NCI-H524 (cell line): ENCODE data around the gene MOBP.

Experiments
- DNase-seq, 2 experiments: peaks; one replicate each; lab custom pipeline; 2025; lab: John Stamatoyannopoulos, UW

MOBP gene

GRCh38 chr3:39467394-39468107 lies at the start of gene MOBP:
Gene MOBP (plus strand): TSS chr3:39467680. CDS start chr3:39502070, 34,390 bp downstream.
- no peak for DNase-seq

GRCh38 chr3:39418556-39419225 lies 48.8 kb upstream of the MOBP start:
- peak; percentile 37 to 70 for DNase-seq

- no peak for DNase-seq
Observed at GRCh38 chr3:39419742-39420315, 47.7 kb upstream of the MOBP start.

- no peak for DNase-seq
Observed at GRCh38 chr3:39420543-39420942, 46.9 kb upstream of the MOBP start.

GRCh38 chr3:39423436-39423970 lies 44.0 kb upstream of the MOBP start:
- DNase-seq, result no peak

- no peak for DNase-seq
Observed at GRCh38 chr3:39426312-39426711, 41.2 kb upstream of the MOBP start.

- DNase-seq, result no peak
Observed at GRCh38 chr3:39427506-39427905, 40.0 kb upstream of the MOBP start.

GRCh38 chr3:39428745-39429201 lies 38.7 kb upstream of the MOBP start:
- DNase-seq, result no peak

GRCh38 chr3:39429466-39429865 lies 38.0 kb upstream of the MOBP start:
- DNase-seq, result no peak

GRCh38 chr3:39432342-39432741 lies 35.1 kb upstream of the MOBP start:
- no peak for DNase-seq

GRCh38 chr3:39433642-39434041 lies 33.8 kb upstream of the MOBP start:
- no peak for DNase-seq

- DNase-seq, result no peak
Observed at GRCh38 chr3:39434574-39434973, 32.9 kb upstream of the MOBP start.

- peak in 1 of 2 experiments; percentile 16 for DNase-seq
Observed at GRCh38 chr3:39435006-39435748, 32.3 kb upstream of the MOBP start.

GRCh38 chr3:39438880-39439279 lies 28.6 kb upstream of the MOBP start:
- DNase-seq, result no peak

GRCh38 chr3:39440316-39440715 lies 27.2 kb upstream of the MOBP start:
- no peak for DNase-seq

- peak in 1 of 2 experiments; percentile 24 for DNase-seq
Observed at GRCh38 chr3:39443530-39443929, 23.9 kb upstream of the MOBP start.

- DNase-seq, result no peak
Observed at GRCh38 chr3:39445927-39446326, 21.6 kb upstream of the MOBP start.

GRCh38 chr3:39446444-39446843 lies 21.0 kb upstream of the MOBP start:
- DNase-seq, result no peak

GRCh38 chr3:39447637-39448483 lies 19.6 kb upstream of the MOBP start:
- peak; percentile 49 to 88 for DNase-seq

- DNase-seq, result no peak
Observed at GRCh38 chr3:39448506-39449233, 18.8 kb upstream of the MOBP start.

- no peak for DNase-seq
Observed at GRCh38 chr3:39449796-39450195, 17.7 kb upstream of the MOBP start.
